KMS-11 (cell line): ENCODE measurements around the gene CASK.
A peak's percentile ranks its signal among the peaks of the same experiment; 100 is the strongest.

Experiments
- H2AFZ ChIP-seq: fragments of 200-600 bp; sonication (generic); 2 replicates; pipeline ENCODE4 v1.6.1; 2016; ENCODE audit warnings: antibody characterized with exemption, mixed run types, low read depth
- H3K27ac ChIP-seq: fragments of 200-600 bp; sonication (generic); 2 replicates; pipeline ENCODE4 v1.6.1; 2016; ENCODE audit warnings: mild to moderate bottlenecking, mixed run types
- H3K27me3 ChIP-seq: fragments of 200-600 bp; sonication (generic); 2 replicates; pipeline ENCODE4 v1.6.1; 2017; ENCODE audit warnings: mild to moderate bottlenecking, low read depth, mixed run types, moderate library complexity; ENCODE audit not compliant: insufficient read depth
- H3K36me3 ChIP-seq: fragments of 200-600 bp; sonication (generic); 2 replicates; pipeline ENCODE4 v1.6.1; 2017; ENCODE audit warnings: mild to moderate bottlenecking, mixed run types; ENCODE audit not compliant: insufficient read depth
- H3K4me1 ChIP-seq: fragments of 200-600 bp; sonication (generic); 2 replicates; pipeline ENCODE4 v1.6.1; 2016; ENCODE audit warnings: mild to moderate bottlenecking, low read depth, mixed run types; ENCODE audit not compliant: poor library complexity, severe bottlenecking
- H3K4me2 ChIP-seq: fragments of 200-600 bp; sonication (generic); 2 replicates; pipeline ENCODE4 v1.7.0; 2016; ENCODE audit warnings: mild to moderate bottlenecking, mixed run types
- H3K4me3 ChIP-seq: fragments of 200-600 bp; sonication (generic); IDR thresholded peaks from 2 replicates; pipeline ENCODE4 v1.6.1; 2017; ENCODE audit warnings: low read depth, low read length, mixed read lengths; ENCODE audit not compliant: insufficient read depth
- H3K79me2 ChIP-seq: fragments of 200-600 bp; sonication (generic); 2 replicates; pipeline ENCODE4 v1.6.1; 2016; ENCODE audit warnings: low read depth, mixed run types; ENCODE audit not compliant: insufficient read depth
- H3K9ac ChIP-seq: fragments of 200-600 bp; sonication (generic); 2 replicates; pipeline ENCODE4 v1.6.1; 2016; ENCODE audit warnings: mild to moderate bottlenecking, mixed run types
- H4K20me1 ChIP-seq: fragments of 200-600 bp; sonication (generic); 2 replicates; pipeline ENCODE4 v1.6.1; 2016; ENCODE audit warnings: mild to moderate bottlenecking, mixed run types; ENCODE audit not compliant: insufficient read depth
- CTCF ChIP-seq: fragments of 200-600 bp; sonication (generic); conservative IDR thresholded peaks from 2 replicates; pipeline ENCODE4 v1.6.1; 2017; ENCODE audit warnings: low read depth, mild to moderate bottlenecking, antibody characterized with exemption, low read length, moderate library complexity, mixed read lengths

Gene CASK

GRCh38 chrX:41739871-41740270 is 183.5 kb downstream of the CASK start:
- H3K27me3 ChIP-seq: no peaks in the 10 kb centered on the region
- no peak overlapping the region for H3K9ac ChIP-seq
- H3K27ac ChIP-seq: no peak overlapping the region
- no peak overlapping the region for H3K4me2 ChIP-seq
- H4K20me1 ChIP-seq: no peaks in the 10 kb centered on the region
- no peak for TF ChIP-seq CTCF
- no peak overlapping the region for H2AFZ ChIP-seq
- H3K4me3 ChIP-seq: no peak overlapping the region
- H3K36me3 ChIP-seq: no peaks in the 10 kb centered on the region
- peaks cover 7% of the 10 kb centered on the region for H3K4me1 ChIP-seq
- no peaks in the 10 kb centered on the region for H3K79me2 ChIP-seq

GRCh38 chrX:41737065-41737464 is 186.3 kb downstream of the CASK start:
- H3K4me2 ChIP-seq: no peak overlapping the region
- no peak for TF ChIP-seq CTCF
- H3K27me3 ChIP-seq: no peaks in the 10 kb centered on the region
- H3K27ac ChIP-seq: no peak overlapping the region
- H3K4me1 ChIP-seq: peaks cover 20% of the 10 kb centered on the region
- H2AFZ ChIP-seq: no peak overlapping the region
- no peaks in the 10 kb centered on the region for H4K20me1 ChIP-seq
- no peak overlapping the region for H3K9ac ChIP-seq
- H3K36me3 ChIP-seq: no peaks in the 10 kb centered on the region
- no peaks in the 10 kb centered on the region for H3K79me2 ChIP-seq
- H3K4me3 ChIP-seq: no peak overlapping the region

DNA sequence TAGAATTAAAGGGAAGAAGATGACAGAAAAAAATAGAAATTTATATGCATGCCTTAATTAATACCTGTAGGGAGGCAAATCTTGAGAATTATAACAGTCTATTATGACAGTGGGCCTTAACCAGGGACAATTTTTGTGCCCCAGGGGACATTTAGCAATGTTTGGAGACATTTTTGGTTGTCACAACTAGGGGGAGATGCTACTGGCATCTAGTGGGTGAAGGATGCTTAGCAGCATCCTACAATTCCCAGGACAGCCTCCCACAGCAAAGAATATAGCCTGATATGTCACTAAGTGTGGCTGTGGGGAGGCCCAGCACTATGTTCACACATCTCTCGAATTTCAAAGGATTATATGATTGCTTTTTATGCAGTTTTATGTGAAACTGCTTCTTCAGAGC is 188.8 kb downstream of the CASK start:
- H4K20me1 ChIP-seq: no peaks in the 10 kb centered on the region
- H3K27ac ChIP-seq: peak overlapping the region; percentile 20; the same call in 1 of the 2 replicates
- no peak overlapping the region for H3K9ac ChIP-seq
- no peak overlapping the region for H2AFZ ChIP-seq
- TF ChIP-seq CTCF: peak; percentile 54
- no peak overlapping the region for H3K4me3 ChIP-seq
- no peaks in the 10 kb centered on the region for H3K27me3 ChIP-seq
- H3K4me1 ChIP-seq: peaks cover 20% of the 10 kb centered on the region
- H3K4me2 ChIP-seq: no peak overlapping the region; the same call in 1 of the 2 replicates
- H3K36me3 ChIP-seq: no peaks in the 10 kb centered on the region
- H3K79me2 ChIP-seq: no peaks in the 10 kb centered on the region

GRCh38 chrX:41733939-41734338 is 189.4 kb downstream of the CASK start:
- no peak overlapping the region for H3K4me3 ChIP-seq
- no peak overlapping the region for H2AFZ ChIP-seq
- H3K4me1 ChIP-seq: peaks cover 20% of the 10 kb centered on the region
- peak overlapping the region; percentile 20; the same call in 1 of the 2 replicates for H3K27ac ChIP-seq
- H4K20me1 ChIP-seq: no peaks in the 10 kb centered on the region
- H3K9ac ChIP-seq: no peak overlapping the region
- no peaks in the 10 kb centered on the region for H3K27me3 ChIP-seq
- peak overlapping the region; percentile 17; the same call in 1 of the 2 replicates for H3K4me2 ChIP-seq
- H3K79me2 ChIP-seq: no peaks in the 10 kb centered on the region
- H3K36me3 ChIP-seq: no peaks in the 10 kb centered on the region
- TF ChIP-seq CTCF: no peak

DNA sequence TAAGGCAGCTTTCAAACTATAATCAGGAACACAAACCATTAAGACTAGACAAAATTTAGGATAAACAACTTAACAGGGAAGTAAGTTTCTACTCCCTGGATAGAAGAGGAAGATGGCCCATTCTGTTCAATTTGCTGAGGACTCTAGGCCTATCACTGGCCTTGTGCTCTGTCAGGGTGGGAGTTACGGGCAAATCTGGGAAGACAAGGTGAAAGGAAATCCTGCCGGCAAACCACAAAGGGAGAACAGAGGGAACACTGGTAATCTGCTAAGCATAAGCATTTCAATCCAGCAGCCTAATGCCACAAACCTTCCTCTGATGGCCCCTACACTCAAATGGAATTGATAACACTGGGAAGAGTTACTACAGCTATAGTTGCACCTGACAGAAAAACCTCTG is 191.1 kb downstream of the CASK start:
- Histone ChIP-seq H3K4me2 (no peak overlapping the region), H3K27ac (no peak overlapping the region), H4K20me1 (no peaks in the 10 kb centered on the region), H3K79me2 (no peaks in the 10 kb centered on the region), H3K9ac (no peak overlapping the region), H3K4me1 (peaks cover 20% of the 10 kb centered on the region), H3K36me3 (no peaks in the 10 kb centered on the region), H3K4me3 (no peak overlapping the region), H2AFZ (no peak overlapping the region), H3K27me3 (no peaks in the 10 kb centered on the region)
- no peak for TF ChIP-seq CTCF
